Activated CD4-positive, alpha-beta memory T cell treated with anti-CD3 and anti-CD28 coated beads, Interleukin-2, amount 10 ng/mL, durations not matched to agents 7 days and 5 days (primary cell): ENCODE data around the gene CCN2. TPM values are rescaled to one million over a fixed set of nuclear protein-coding genes. Genes with fewer than 3 reads are reported as not detected.
"Not testable (repeated sequence)": the region's sequence is repeated elsewhere in the genome, so short reads cannot be mapped to it uniquely, and the experiment has no call there.

Experiments
- CTCF ChIA-PET: fragments of 350-600 bp; sonication (Branson Sonifier 250); formaldehyde crosslinking; loops from one replicate; lab custom pipeline; 2021; ENCODE audit warnings: antibody characterized with exemption, inconsistent platforms; lab: Charles Lee
- POLR2A ChIA-PET: fragments of 350-600 bp; sonication (Branson Sonifier 250); formaldehyde crosslinking; loops from one replicate; lab custom pipeline; 2021; ENCODE audit warnings: antibody characterized with exemption; lab: Charles Lee
- DNase-seq: peaks from one replicate; pipeline ENCODE4 v3.0.0-alpha.2; 2020
- H3K27ac Mint-ChIP-seq: one replicate; pipeline ENCODE4 v1.8.0; 2021; ENCODE audit warnings: mild to moderate bottlenecking, mixed read lengths
- H3K27me3 Mint-ChIP-seq: one replicate; pipeline ENCODE4 v1.8.0; 2021; ENCODE audit warnings: mixed read lengths
- H3K36me3 Mint-ChIP-seq: one replicate; pipeline ENCODE4 v1.8.0; 2021; ENCODE audit warnings: low read depth, mixed read lengths
- H3K4me1 Mint-ChIP-seq: one replicate; pipeline ENCODE4 v1.8.0; 2021; ENCODE audit warnings: mixed read lengths
- H3K4me3 Mint-ChIP-seq: one replicate; pipeline ENCODE4 v1.8.0; 2021; ENCODE audit warnings: mild to moderate bottlenecking, mixed read lengths
- H3K9me3 Mint-ChIP-seq: one replicate; pipeline ENCODE4 v1.8.0; 2021; ENCODE audit warnings: mixed read lengths
- total RNA-seq, 2 experiments: library from RNA; stranded (reverse); gene quantifications; one replicate each; pipeline ENCODE4 v1.2.3, GENCODE V29; 2021

Gene CCN2
- total RNA-seq, 2 experiments from 2014 or later, result not detected

DNA sequence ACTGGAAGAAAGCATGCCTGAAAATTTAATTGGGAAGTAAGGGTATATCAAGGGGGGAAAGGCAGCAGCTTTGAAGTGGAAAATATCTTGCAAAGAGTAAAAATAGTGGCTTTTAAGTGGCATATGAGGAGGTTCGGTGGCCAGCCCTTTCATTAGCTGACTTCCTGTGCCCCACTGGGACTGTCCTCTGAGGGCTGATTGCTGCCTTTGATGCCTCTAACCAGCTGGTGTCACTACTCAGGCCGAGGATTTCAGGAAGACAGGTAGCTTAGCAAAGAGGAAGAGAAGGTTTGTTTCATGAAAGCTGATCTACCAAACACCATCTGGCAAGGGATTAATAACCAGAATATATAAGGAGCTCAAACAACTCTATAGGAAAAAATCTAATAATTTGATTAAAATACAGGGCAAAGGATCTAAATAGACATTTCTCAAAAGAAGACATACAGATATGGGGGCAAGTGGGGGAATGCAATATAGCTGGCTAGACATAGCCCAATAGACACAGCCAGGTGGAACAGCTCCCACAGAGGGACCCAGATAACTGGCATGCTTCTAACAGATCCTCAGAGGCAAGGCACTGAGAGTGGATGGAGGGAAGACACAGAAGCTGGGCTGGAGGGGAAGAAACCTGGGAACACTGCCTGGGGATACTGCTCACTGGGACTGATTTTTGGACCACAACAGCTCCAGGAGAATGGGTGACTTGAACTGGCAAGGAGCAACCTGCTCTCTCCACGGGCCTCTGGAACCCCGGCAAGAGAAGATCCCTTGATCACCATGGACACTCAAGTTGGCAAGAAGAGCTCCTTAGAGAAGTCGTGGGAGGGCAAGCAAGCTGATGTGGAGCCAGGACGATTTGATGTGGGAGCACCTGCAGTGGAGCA lies 33.2 kb downstream of the CCN2 start:
- peaks cover 17% of the 10 kb centered on the region for H3K4me1 Mint-ChIP-seq
- ChIA-PET CTCF (interaction anchor here (1.3 kb wide), 2 partner anchors 10 to 223 kb away, joined by 4 read pairs; no protein-coding TSS in a partner anchor), POLR2A (no interaction called here)
- peaks cover 45% of the 10 kb centered on the region for H3K27me3 Mint-ChIP-seq
- H3K4me3 Mint-ChIP-seq, result no peak overlapping the region
- H3K9me3 Mint-ChIP-seq, result no peaks in the 10 kb centered on the region
- no peaks in the 10 kb centered on the region for H3K36me3 Mint-ChIP-seq
- DNase-seq, result no peak
- H3K27ac Mint-ChIP-seq, result no peak overlapping the region

DNA sequence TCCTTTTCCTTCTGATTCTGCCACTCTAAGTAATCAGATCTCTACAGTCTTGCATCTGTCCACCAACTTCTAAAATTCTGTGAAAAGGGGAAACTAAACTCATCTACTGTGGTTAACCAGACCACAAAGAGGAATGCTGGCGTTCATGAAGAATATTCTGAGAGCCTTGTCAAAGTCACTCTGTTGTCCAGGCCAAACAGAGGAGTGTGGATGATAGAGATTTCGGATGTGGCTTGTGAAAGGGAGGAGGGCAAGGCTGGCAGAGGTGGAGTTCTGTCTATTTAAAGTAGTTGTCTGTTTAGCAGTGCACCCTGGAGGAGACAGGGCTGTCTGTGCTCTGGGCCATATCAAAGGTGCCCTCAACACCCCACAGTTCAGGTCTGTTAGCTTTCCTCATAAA lies 33.9 kb downstream of the CCN2 start:
- ChIA-PET POLR2A (no interaction called here), CTCF (interaction anchor here (1.3 kb wide), 2 partner anchors 10 to 222 kb away, joined by 4 read pairs; no protein-coding TSS in a partner anchor)
- Mint-ChIP-seq H3K4me3 (no peak overlapping the region), H3K27me3 (peaks cover 47% of the 10 kb centered on the region), H3K36me3 (no peaks in the 10 kb centered on the region), H3K27ac (no peak overlapping the region), H3K4me1 (peaks cover 18% of the 10 kb centered on the region), H3K9me3 (no peaks in the 10 kb centered on the region)
- no peak for DNase-seq

DNA sequence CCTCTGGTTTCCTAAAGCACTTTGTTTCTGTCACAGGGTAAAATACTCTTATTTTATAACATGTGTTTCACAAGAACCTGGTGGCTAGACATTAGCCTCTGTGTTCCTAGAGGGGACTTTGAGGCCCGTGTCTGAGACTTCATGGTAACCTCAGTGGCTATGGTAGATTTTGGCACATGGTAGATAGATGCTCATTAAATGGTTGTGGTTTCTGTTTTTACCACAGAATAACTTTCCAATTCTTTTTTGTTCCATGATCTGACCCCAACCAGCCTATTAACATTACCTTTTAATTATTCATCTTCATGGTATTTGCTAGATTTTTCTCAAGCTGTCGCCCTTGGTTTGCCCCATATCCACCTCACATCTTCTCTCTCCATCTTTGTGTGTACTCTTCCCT lies 34.3 kb downstream of the CCN2 start:
- no peak overlapping the region for H3K27ac Mint-ChIP-seq
- no peak overlapping the region for H3K4me3 Mint-ChIP-seq
- DNase-seq, result no peak
- H3K36me3 Mint-ChIP-seq, result no peaks in the 10 kb centered on the region
- H3K4me1 Mint-ChIP-seq, result peaks cover 21% of the 10 kb centered on the region
- no peaks in the 10 kb centered on the region for H3K9me3 Mint-ChIP-seq
- CTCF ChIA-PET, result no interaction called here
- POLR2A ChIA-PET, result no interaction called here
- H3K27me3 Mint-ChIP-seq, result peaks cover 48% of the 10 kb centered on the region

DNA sequence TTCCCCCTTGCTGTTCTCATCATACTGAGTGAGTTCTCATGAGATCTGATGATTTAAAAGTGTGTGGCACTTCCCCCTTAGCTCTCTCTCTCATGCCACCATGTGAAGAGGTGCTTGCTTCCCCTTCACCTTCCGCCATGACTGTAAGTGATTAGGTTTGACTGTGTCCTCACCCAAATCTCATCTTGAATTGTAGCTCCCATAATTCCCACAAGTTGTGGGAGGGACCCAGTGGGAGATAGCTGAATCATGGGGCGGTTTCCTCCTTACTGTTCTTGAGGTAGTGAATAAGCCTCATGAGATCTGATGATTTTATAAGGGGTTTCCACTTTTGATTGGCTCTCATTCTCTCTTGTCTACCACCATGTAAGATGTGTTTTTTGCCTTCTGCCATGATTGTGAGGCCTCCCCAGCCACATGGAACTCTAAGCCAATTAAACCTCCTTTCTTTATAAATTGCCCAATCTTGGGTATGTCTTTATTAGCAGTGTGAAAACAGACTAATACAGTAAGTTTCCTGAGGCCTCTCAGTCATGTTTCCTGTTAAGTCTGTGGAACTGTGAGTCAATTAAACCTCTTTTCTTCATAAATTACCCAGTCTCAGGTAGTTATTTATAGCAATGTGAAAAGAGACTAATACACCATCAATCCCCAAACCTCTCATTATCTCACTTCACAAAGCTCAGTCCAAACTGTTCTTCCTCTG lies 34.9 kb downstream of the CCN2 start:
- peaks cover 51% of the 10 kb centered on the region for H3K27me3 Mint-ChIP-seq
- DNase-seq, H3K27ac Mint-ChIP-seq, H3K36me3 Mint-ChIP-seq, POLR2A ChIA-PET, H3K4me3 Mint-ChIP-seq, H3K9me3 Mint-ChIP-seq: not testable (repeated sequence)
- peaks cover 22% of the 10 kb centered on the region for H3K4me1 Mint-ChIP-seq
- CTCF ChIA-PET, result interaction anchor here (1.7 to 3.0 kb wide), 5 partner anchors 7 to 363 kb away, joined by 9 to 15 read pairs (median 12); no protein-coding TSS in a partner anchor

DNA sequence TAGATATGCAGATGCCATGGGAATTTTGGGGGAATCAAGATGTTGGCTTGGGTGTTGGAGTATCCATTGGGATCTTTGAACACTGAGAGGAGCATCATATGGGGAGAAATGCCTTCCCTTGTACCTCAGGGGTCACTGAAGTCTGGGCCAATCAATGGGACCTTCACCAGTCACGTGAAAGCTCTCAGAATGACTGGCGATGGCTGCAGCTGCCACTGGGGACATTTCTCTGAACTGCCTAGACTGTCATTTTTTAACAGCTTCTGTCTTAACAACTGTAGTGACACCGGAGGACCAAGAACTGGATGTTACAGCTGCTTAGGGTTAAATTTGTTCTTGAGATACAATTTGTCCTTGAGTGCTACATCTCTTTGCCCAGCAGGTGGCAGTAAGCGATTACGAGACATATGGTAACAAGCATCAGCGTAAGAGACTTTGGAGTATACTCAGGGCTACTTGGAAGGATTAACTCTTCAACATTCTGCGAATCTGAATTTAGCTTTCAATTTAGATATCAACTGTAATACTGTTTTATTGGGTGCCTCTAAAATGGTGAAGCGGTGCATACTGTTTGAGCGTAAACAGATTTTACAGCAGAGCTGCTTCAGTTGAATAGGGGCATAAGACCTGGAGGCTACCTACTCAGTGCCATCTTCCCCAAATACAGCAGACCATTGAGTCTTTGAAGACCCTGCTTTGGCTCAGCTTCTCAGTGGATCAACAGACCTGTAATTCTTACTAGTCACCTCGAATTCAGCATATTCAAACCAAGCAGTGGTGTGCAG lies 36.0 kb downstream of the CCN2 start:
- Mint-ChIP-seq H3K27me3 (peaks cover 56% of the 10 kb centered on the region), H3K4me3 (no peak overlapping the region), H3K4me1 (peaks cover 22% of the 10 kb centered on the region), H3K9me3 (no peaks in the 10 kb centered on the region), H3K36me3 (no peaks in the 10 kb centered on the region), H3K27ac (no peak overlapping the region)
- DNase-seq, result peak; percentile 59
- POLR2A ChIA-PET, result no interaction called here
- CTCF ChIA-PET, result interaction anchor here (0.9 to 3.0 kb wide), 12 partner anchors 8 to 569 kb away, joined by 3 to 15 read pairs (median 5); no protein-coding TSS in a partner anchor

DNA sequence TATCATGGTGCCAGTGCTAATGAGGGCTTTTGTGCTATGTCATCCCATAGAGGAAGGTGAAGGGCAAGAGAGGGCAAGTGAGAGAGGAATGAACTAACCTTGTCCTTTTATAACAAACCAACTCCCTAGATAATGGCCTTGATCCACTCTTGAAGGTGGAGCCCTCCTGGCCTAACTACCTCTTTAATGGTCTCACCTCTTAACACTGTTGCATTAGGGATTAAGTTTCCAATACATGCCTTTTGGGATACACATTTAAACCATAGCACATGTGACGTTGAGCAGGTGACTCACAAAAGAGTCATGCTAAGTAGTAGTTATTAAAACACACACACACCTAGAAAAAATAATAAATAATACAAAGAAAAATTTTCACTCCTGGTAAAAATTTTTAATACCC lies 36.9 kb downstream of the CCN2 start:
- peaks cover 51% of the 10 kb centered on the region for H3K27me3 Mint-ChIP-seq
- no peak overlapping the region for H3K4me3 Mint-ChIP-seq
- no peaks in the 10 kb centered on the region for H3K36me3 Mint-ChIP-seq
- H3K4me1 Mint-ChIP-seq, result peaks cover 30% of the 10 kb centered on the region
- POLR2A ChIA-PET, result no interaction called here
- DNase-seq, result no peak
- no peak overlapping the region for H3K27ac Mint-ChIP-seq
- H3K9me3 Mint-ChIP-seq, result no peaks in the 10 kb centered on the region
- CTCF ChIA-PET, result interaction anchor here (0.9 to 3.0 kb wide), 8 partner anchors 9 to 365 kb away, joined by 3 to 15 read pairs (median 7); no protein-coding TSS in a partner anchor

DNA sequence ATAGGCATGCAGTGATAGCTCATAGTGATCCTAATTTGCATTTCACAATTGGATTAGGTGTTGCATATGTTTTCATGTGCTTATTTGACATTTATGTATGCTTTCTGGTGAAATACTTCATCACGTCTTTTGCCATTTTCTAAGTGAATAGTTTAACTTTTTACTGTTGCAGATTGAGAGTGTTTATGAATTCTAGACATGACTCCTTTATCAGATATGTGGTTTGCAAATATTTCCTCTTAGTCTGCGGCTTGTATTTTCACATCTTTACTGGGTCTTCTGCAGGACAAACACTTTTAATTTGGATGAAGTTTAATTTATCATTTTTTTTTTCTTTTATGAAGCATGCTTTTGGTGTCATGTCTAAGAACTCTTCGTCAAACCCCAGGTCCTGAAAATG lies 39.2 kb downstream of the CCN2 start:
- peaks cover 48% of the 10 kb centered on the region for H3K27me3 Mint-ChIP-seq

DNA sequence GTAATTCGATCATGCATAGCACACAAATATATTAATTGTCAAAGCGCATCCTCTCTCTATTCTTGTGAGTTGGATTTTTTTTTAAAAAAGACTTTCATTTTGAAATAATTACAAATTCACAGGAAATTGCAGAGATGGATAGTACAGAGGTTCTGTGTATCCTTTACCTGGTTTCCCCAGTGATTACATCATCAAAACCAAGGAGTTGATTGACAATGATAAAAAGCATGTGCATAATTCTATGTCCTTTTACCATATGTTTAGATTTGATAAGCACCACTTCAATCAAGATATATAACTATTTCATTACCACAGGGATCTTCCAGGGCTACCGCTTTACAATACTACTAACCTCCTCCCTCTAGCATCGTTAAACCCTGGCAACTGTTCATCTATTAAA lies 40.2 kb downstream of the CCN2 start:
- ChIA-PET POLR2A (no interaction called here), CTCF (interaction anchor here (0.7 to 2.0 kb wide), 6 partner anchors 14 to 307 kb away, joined by 3 to 6 read pairs (median 4); no protein-coding TSS in a partner anchor)
- H3K27ac Mint-ChIP-seq, result no peak overlapping the region
- H3K9me3 Mint-ChIP-seq, result no peaks in the 10 kb centered on the region
- H3K4me3 Mint-ChIP-seq, result no peak overlapping the region
- H3K27me3 Mint-ChIP-seq, result peaks cover 44% of the 10 kb centered on the region
- peaks cover 13% of the 10 kb centered on the region for H3K4me1 Mint-ChIP-seq
- H3K36me3 Mint-ChIP-seq, result no peaks in the 10 kb centered on the region
- DNase-seq, result no peak

More for the DNA sequence above, 39.2 kb downstream of the CCN2 start:
- CTCF ChIA-PET, result interaction anchor here (1.2 to 1.3 kb wide), 2 partner anchors 11 to 217 kb away, joined by 3 to 4 read pairs; no protein-coding TSS in a partner anchor
- H3K4me1 Mint-ChIP-seq, result peaks cover 20% of the 10 kb centered on the region
- H3K4me3 Mint-ChIP-seq, result no peak overlapping the region
- no peak overlapping the region for H3K27ac Mint-ChIP-seq
- H3K9me3 Mint-ChIP-seq, result no peaks in the 10 kb centered on the region
- DNase-seq, result no peak
- no peaks in the 10 kb centered on the region for H3K36me3 Mint-ChIP-seq
- POLR2A ChIA-PET, result no interaction called here

DNA sequence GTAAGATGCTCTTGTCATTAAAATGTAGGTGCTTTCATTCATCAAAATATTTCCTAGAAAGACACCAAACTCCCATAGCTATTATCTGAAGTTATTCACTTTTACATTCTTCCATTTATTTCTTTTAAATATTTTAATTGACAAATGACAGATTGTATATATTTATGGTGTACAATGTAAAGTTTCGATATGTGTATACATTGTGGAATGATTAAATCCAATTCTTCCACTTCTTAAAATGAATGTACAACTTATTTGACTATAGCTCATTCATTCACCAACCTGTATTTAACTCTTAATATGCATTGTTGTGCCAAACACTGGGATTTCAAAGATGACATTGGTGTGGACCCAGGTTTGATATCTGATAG lies 41.0 kb downstream of the CCN2 start:
- H3K36me3 Mint-ChIP-seq, result no peaks in the 10 kb centered on the region
- CTCF ChIA-PET, result interaction anchor here (0.9 to 2.0 kb wide), 11 partner anchors 13 to 711 kb away, joined by 3 to 17 read pairs (median 4); no protein-coding TSS in a partner anchor
- POLR2A ChIA-PET, result no interaction called here
- no peak overlapping the region for H3K4me3 Mint-ChIP-seq
- no peak for DNase-seq
- H3K27me3 Mint-ChIP-seq, result peaks cover 43% of the 10 kb centered on the region
- no peaks in the 10 kb centered on the region for H3K9me3 Mint-ChIP-seq
- peaks cover 13% of the 10 kb centered on the region for H3K4me1 Mint-ChIP-seq
- H3K27ac Mint-ChIP-seq, result no peak overlapping the region

DNA sequence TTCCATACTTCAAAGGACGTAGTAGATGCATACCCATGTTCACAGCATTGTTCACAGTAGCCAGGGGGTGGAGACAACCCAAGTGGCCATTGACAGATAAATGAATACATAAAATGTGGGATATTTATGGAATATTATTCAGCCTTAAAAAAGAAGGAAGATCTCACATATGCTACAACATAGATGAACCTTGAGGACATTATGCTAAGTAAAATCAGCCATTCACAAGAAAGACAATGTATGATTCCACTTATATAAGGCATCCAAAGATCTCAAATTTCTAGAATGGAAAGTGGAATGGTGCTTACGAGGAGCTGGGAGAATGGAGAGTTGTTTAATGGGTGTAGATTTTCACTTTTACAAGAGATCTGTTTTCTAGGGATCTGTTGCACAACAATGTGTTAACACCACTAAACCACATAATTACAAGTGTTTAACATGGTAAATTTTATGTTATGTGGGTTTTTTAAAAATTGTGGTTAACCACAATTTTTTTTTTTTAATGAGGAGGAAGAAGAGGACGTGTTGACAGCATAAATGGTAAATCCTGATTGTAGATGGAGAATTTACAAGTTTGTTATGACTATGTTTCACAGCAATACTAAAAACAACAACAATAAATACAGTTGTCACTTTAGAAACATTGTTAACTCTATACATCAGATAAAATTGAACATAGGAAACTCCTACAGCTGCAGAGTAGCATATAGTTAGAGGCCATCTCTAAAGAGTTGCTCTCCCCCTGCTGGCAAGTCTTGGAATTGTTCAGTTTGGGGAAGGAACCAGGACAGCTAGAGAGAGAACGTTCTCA lies 41.6 kb downstream of the CCN2 start:
- peak; percentile 77 for DNase-seq
- Mint-ChIP-seq H3K9me3 (no peaks in the 10 kb centered on the region), H3K36me3 (no peaks in the 10 kb centered on the region), H3K4me3 (no peak overlapping the region), H3K27me3 (peaks cover 39% of the 10 kb centered on the region), H3K4me1 (peaks cover 13% of the 10 kb centered on the region), H3K27ac (no peak overlapping the region)
- POLR2A ChIA-PET, result no interaction called here
- CTCF ChIA-PET, result interaction anchor here (0.9 to 2.0 kb wide), 11 partner anchors 13 to 710 kb away, joined by 3 to 17 read pairs (median 4); no protein-coding TSS in a partner anchor

DNA sequence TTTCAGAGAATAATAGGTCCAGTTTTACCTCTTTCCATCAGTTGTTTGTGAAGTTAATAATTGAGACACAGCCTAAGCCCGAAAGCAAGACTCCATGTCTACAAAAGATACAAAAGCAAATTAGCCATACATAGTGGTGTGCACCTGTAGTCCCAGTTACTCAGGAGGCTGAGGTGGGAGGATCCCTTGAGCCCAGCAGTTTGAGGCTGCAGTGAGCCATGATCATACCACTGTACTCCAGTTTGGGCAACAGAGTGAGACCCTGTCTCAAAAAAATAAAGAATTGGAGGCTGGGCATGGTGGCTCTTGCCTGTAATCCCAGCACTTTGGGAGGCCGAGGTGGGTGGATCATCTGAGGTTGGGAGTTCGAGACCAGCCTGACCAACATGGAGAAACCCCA lies 42.4 kb downstream of the CCN2 start:
- CTCF ChIA-PET, result interaction anchor here (1.7 kb wide), 1 partner anchor 213 kb away, joined by 10 read pairs; no protein-coding TSS in a partner anchor
- Mint-ChIP-seq H3K4me1 (peaks cover 13% of the 10 kb centered on the region), H3K27me3 (peaks cover 35% of the 10 kb centered on the region)
- H3K4me3 Mint-ChIP-seq, H3K27ac Mint-ChIP-seq, POLR2A ChIA-PET, DNase-seq, H3K36me3 Mint-ChIP-seq, H3K9me3 Mint-ChIP-seq: not testable (repeated sequence)

DNA sequence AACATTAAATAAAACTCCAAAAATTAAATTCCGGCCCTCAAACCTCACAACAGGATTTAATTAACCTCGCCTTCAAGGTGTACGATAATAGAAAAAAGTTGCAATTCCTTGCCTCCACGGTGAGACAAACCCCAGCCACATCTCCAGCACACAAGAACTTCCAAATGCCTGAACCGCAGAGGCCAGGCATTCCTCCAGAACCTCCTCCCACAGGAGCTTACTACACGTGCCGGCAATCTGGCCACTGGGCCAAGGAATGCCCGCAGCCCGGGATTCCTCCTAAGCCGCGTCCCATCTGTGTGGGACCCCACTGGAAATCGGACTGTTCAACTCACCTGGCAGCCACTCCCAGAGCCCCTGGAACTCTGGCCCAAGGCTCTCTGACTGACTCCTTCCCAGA lies 47.4 kb downstream of the CCN2 start:
- peaks cover 36% of the 10 kb centered on the region for H3K27me3 Mint-ChIP-seq
- H3K27ac Mint-ChIP-seq, H3K4me1 Mint-ChIP-seq, POLR2A ChIA-PET, H3K4me3 Mint-ChIP-seq, H3K9me3 Mint-ChIP-seq, H3K36me3 Mint-ChIP-seq, DNase-seq, CTCF ChIA-PET: not testable (repeated sequence)
